Thyroid gland (tissue), 4 donors: ENCODE results near the gene MRPL54.

Source experiments
- POLR2A ChIP-seq, 2 donors: fragments of 450-650 bp; IDR thresholded peaks; one replicate each; pipeline ENCODE4 v1.6.1; 2017; ENCODE audit warnings: antibody characterized with exemption in 2 of 2, mild to moderate bottlenecking in 2 of 2, moderate library complexity in 1 of 2
- TF ChIP-seq, protein P1 (sequence below), 6 experiments: fragments of 200-600 bp in 3 of 6; fragments of 450-650 bp in 3 of 6; sonication (generic) in 3 of 6; IDR thresholded peaks; one replicate each; pipeline ENCODE4 v1.5.1; 2016 to 2019; ENCODE audit warnings: antibody characterized with exemption in 6 of 6, mild to moderate bottlenecking in 2 of 6, inconsistent platforms in 1 of 6, moderate library complexity in 1 of 6

DNA sequence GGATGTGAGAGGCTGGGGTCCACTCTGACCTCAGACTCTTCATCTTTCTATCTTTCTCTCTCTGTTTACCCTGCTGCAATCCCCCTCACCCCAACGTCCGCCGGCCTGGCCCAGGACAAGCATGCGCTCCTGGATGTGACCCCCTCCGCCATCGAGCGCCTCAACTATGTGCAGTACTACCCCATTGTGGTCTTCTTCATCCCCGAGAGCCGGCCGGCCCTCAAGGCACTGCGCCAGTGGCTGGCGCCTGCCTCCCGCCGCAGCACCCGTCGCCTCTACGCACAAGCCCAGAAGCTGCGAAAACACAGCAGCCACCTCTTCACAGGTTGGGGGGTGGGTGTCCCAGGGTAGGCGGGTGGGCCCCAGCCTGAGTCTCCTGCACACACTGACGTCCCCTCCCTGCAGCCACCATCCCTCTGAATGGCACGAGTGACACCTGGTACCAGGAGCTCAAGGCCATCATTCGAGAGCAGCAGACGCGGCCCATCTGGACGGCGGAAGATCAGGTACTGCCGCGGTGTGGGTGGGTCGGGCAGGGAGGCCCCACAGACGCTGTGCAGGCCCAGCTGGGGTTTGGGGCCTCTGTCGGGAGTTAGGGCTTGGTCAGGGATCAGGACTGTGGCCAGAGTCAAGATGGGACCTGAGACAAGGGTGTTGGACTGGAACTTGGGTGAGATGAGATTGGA, 16.0 kb upstream of the MRPL54 start:
- TF ChIP-seq, protein P1, sequence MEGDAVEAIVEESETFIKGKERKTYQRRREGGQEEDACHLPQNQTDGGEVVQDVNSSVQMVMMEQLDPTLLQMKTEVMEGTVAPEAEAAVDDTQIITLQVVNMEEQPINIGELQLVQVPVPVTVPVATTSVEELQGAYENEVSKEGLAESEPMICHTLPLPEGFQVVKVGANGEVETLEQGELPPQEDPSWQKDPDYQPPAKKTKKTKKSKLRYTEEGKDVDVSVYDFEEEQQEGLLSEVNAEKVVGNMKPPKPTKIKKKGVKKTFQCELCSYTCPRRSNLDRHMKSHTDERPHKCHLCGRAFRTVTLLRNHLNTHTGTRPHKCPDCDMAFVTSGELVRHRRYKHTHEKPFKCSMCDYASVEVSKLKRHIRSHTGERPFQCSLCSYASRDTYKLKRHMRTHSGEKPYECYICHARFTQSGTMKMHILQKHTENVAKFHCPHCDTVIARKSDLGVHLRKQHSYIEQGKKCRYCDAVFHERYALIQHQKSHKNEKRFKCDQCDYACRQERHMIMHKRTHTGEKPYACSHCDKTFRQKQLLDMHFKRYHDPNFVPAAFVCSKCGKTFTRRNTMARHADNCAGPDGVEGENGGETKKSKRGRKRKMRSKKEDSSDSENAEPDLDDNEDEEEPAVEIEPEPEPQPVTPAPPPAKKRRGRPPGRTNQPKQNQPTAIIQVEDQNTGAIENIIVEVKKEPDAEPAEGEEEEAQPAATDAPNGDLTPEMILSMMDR (IDR thresholded peaks at IDR 0.05): no peak
- TF ChIP-seq POLR2A (IDR thresholded peaks at IDR 0.05): no peak
